Neural cell (in vitro differentiated cells): ENCODE results near the gene ADD1. TPM values are rescaled to one million over a fixed set of nuclear protein-coding genes. Genes with fewer than 3 reads are reported as not detected.

ENCODE experiments used
- H2AFZ ChIP-seq: fragments of 200-600, 300-800 bp; sonication (generic), shearing (Covaris generic); 2 replicates; pipeline ENCODE4 v1.6.0; 2014; ENCODE audit warnings: low read depth, mild to moderate bottlenecking, antibody characterized with exemption, low read length, moderate library complexity
- H3F3A ChIP-seq: fragments of 200-600 bp; shearing (Covaris generic); 2 replicates; pipeline ENCODE4 v1.6.1; 2016; ENCODE audit warnings: mild to moderate bottlenecking, moderate library complexity, mixed read lengths, antibody characterized with exemption, low read length; ENCODE audit not compliant: insufficient read depth, poor library complexity, severe bottlenecking
- H3K27ac ChIP-seq: fragments of 200-600, 300-800 bp; sonication (generic), shearing (Covaris generic); 2 replicates; pipeline ENCODE4 v1.5.1; 2014; ENCODE audit warnings: mild to moderate bottlenecking, low read length, moderate library complexity
- H3K27me3 ChIP-seq: fragments of 300-800, 200-600 bp; sonication (generic), shearing (Covaris generic); 2 replicates; pipeline ENCODE4 v1.6.0; 2014; ENCODE audit warnings: mild to moderate bottlenecking, low read depth, low read length, moderate library complexity; ENCODE audit not compliant: insufficient read depth
- H3K36me3 ChIP-seq: fragments of 300-800, 200-600 bp; sonication (generic), shearing (Covaris generic); 2 replicates; pipeline ENCODE4 v1.5.1; 2014; ENCODE audit warnings: mild to moderate bottlenecking, antibody characterized with exemption, low read length, moderate library complexity; ENCODE audit not compliant: insufficient read depth
- H3K4me2 ChIP-seq: fragments of 300-800, 200-600 bp; sonication (generic), shearing (Covaris generic); 2 replicates; pipeline ENCODE4 v1.6.0; 2014; ENCODE audit warnings: mild to moderate bottlenecking, low read length
- H3K4me3 ChIP-seq: fragments of 300-800, 200-600 bp; sonication (generic), shearing (Covaris generic); 2 replicates; pipeline ENCODE4 v1.5.1; 2014; ENCODE audit warnings: mild to moderate bottlenecking, low read length, moderate library complexity
- H3K79me2 ChIP-seq: fragments of 200-600 bp; shearing (Covaris generic); replicated peaks from 2 replicates; pipeline ENCODE4 v1.6.0; 2014; ENCODE audit warnings: mild to moderate bottlenecking, low read length, moderate library complexity; ENCODE audit not compliant: insufficient read depth
- H3K9ac ChIP-seq: fragments of 300-800, 200-600 bp; sonication (generic), shearing (Covaris generic); 2 replicates; pipeline ENCODE4 v1.6.1; 2016; ENCODE audit warnings: mild to moderate bottlenecking, low read length, mixed read lengths
- H3K9me2 ChIP-seq: fragments of 200-600 bp; shearing (Covaris generic); 2 replicates; pipeline ENCODE4 v1.6.1; 2016; ENCODE audit warnings: mild to moderate bottlenecking, low read length, mixed read lengths; ENCODE audit not compliant: insufficient read depth
- H3K9me3 ChIP-seq: fragments of 200-600, 300-800 bp; sonication (generic), shearing (Covaris generic); 2 replicates; pipeline ENCODE4 v1.6.1; 2016; ENCODE audit warnings: mild to moderate bottlenecking, mixed run types, low read length, moderate library complexity, mixed read lengths
- H4K20me1 ChIP-seq: fragments of 200-600 bp; shearing (Covaris generic); 2 replicates; pipeline ENCODE4 v1.6.1; 2016; ENCODE audit warnings: mild to moderate bottlenecking, mixed run types; ENCODE audit not compliant: insufficient read depth
- CTCF ChIP-seq: fragments of 450-650 bp; IDR thresholded peaks from 2 replicates; pipeline ENCODE4 v1.5.1; 2014; ENCODE audit warnings: antibody characterized with exemption, mild to moderate bottlenecking, moderate library complexity; ENCODE audit not compliant: poor library complexity, severe bottlenecking
- EP300 ChIP-seq: fragments of 450-650 bp; conservative IDR thresholded peaks from 2 replicates; pipeline ENCODE4 v1.6.1; 2014; ENCODE audit warnings: antibody characterized with exemption, mild to moderate bottlenecking, moderate library complexity; ENCODE audit not compliant: poor library complexity, severe bottlenecking
- EZH2 ChIP-seq: fragments of 200-600, 300-800 bp; shearing (Covaris generic), sonication (generic); IDR thresholded peaks from 2 replicates; pipeline ENCODE4 v1.6.1; 2014; ENCODE audit warnings: antibody characterized with exemption, low read length, borderline replicate concordance, mild to moderate bottlenecking; ENCODE audit not compliant: insufficient read depth, poor library complexity, severe bottlenecking
- MXI1 ChIP-seq: fragments of 450-650 bp; conservative IDR thresholded peaks from 2 replicates; pipeline ENCODE4 v1.6.1; 2014; ENCODE audit warnings: antibody characterized with exemption, mild to moderate bottlenecking; ENCODE audit not compliant: poor library complexity, severe bottlenecking
- POLR2AphosphoS5 ChIP-seq: IDR thresholded peaks from 2 replicates; pipeline ENCODE4 v1.6.1; 2012
- RAD21 ChIP-seq: fragments of 450-650 bp; conservative IDR thresholded peaks from 2 replicates; pipeline ENCODE4 v1.6.1; 2014; ENCODE audit warnings: antibody characterized with exemption, mild to moderate bottlenecking, moderate library complexity
- REST ChIP-seq: IDR thresholded peaks from 2 replicates; pipeline ENCODE4 v1.6.1; 2012; ENCODE audit warnings: borderline replicate concordance
- SMC3 ChIP-seq: fragments of 450-650 bp; conservative IDR thresholded peaks from 2 replicates; pipeline ENCODE4 v1.6.1; 2014; ENCODE audit warnings: antibody characterized with exemption, mild to moderate bottlenecking, moderate library complexity; ENCODE audit not compliant: poor library complexity
- TAF1 ChIP-seq: IDR thresholded peaks from 2 replicates; pipeline ENCODE4 v1.6.1; 2012; ENCODE audit warnings: low read depth
- polyA plus RNA-seq: library from polyadenylated mRNA; depleted of rRNA; stranded (reverse); fragments of >200 nt; gene quantifications from 2 replicates; pipeline ENCODE4 v1.2.3, GENCODE V29; 2014

Gene ADD1
- polyA plus RNA-seq, 1 donor from 2014 or later = 190 TPM

- Histone ChIP-seq H3K9me3 (no peaks in the 10 kb centered on the region), H4K20me1 (peaks cover 3% of the 10 kb centered on the region), H2AFZ (no peak overlapping the region), H3F3A (no peaks in the 10 kb centered on the region), H3K36me3 (no peaks in the 10 kb centered on the region), H3K9ac (no peak overlapping the region), H3K4me3 (no peak overlapping the region), H3K27me3 (no peaks in the 10 kb centered on the region), H3K79me2 (no peaks in the 10 kb centered on the region), H3K4me2 (no peak overlapping the region), H3K27ac (no peak overlapping the region), H3K9me2 (no peaks in the 10 kb centered on the region)
- TF ChIP-seq REST (no peak), RAD21 (no peak), CTCF (no peak), TAF1 (no peak), SMC3 (no peak), MXI1 (no peak), EP300 (no peak), EZH2 (no peak), POLR2AphosphoS5 (no peak)
Observed at GRCh38 chr4:2893772-2894171, 50.1 kb downstream of the ADD1 start.

- no peak overlapping the region for H3K9ac ChIP-seq
- H3K79me2 ChIP-seq = no peaks in the 10 kb centered on the region
- H3K4me2 ChIP-seq = no peak overlapping the region
- no peak overlapping the region for H3K4me3 ChIP-seq
- H3K27me3 ChIP-seq = no peaks in the 10 kb centered on the region
- no peaks in the 10 kb centered on the region for H3K36me3 ChIP-seq
- TF ChIP-seq EP300 (no peak), MXI1 (no peak), EZH2 (no peak), RAD21 (no peak), REST (no peak), TAF1 (no peak), POLR2AphosphoS5 (no peak), CTCF (no peak), SMC3 (no peak)
- no peaks in the 10 kb centered on the region for H3F3A ChIP-seq
- H2AFZ ChIP-seq = no peak overlapping the region
- no peaks in the 10 kb centered on the region for H3K9me2 ChIP-seq
- no peaks in the 10 kb centered on the region for H4K20me1 ChIP-seq
- no peaks in the 10 kb centered on the region for H3K9me3 ChIP-seq
- H3K27ac ChIP-seq = no peak overlapping the region
Observed at GRCh38 chr4:2898001-2898400, 54.4 kb downstream of the ADD1 start.
